Measurements from ENCODE around the gene REN. TPM values are rescaled to one million over a fixed set of nuclear protein-coding genes. Genes with fewer than 3 reads are reported as not detected.
A peak's percentile ranks its signal among the peaks of the same experiment; 100 is the strongest.

REN gene
- total RNA-seq, 1 experiment from 2014 or later, result not detected

DNA sequence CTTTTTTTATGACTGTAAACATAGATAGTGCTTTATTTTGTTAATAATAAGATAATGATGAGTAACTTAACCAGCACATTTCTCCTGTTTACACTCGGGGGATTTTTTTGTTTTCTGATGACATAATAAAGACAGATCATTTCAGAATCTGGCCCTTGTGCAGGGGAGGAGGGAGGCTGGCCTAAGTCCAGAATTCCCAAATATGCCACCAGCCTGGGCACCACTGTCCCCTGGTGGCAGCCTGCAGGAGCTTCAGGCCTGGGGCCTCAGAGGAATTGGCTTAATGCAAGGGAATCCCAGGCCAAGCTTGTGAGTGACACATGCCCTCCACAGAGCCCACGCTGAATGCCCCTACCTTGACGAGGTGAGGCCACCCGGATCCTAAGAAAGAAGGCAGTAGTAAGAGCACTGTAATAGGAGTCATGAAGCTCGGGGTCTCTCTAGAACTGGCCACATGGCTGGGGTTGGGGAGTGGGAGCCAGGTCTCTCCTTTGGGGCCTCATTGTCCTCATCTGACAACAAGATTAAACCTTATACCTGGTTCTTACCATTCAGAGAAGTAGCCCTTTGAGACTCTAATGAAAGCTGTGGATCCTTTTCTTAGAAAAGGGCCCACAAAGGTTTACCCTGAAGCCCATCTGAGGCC lies 38.4 kb downstream of the REN start:
- Histone ChIP-seq H3K79me2 (ENCODE audit: insufficient read depth, low read length) (no peaks in the 10 kb centered on the region), H2AK5ac (ENCODE audit: insufficient read length, low read length) (no peak overlapping the region), H3K23me2 (ENCODE audit: insufficient read length, low read depth, low read length, poor library complexity, severe bottlenecking) (peaks cover 4% of the 10 kb centered on the region), H2BK120ac (ENCODE audit: low read depth, low read length, poor library complexity, severe bottlenecking) (no peak overlapping the region), H3K4me2 (ENCODE audit: insufficient read depth, insufficient read length, low read length) (no peak overlapping the region), H2BK15ac (ENCODE audit: low read depth, low read length) (no peak overlapping the region), H3K4ac (ENCODE audit: low read depth, low read length) (no peak overlapping the region), H4K5ac (ENCODE audit: insufficient read length, low read depth, low read length) (no peak overlapping the region), H4K20me1 (ENCODE audit: control insufficient read depth, insufficient read depth, insufficient read length) (no peaks in the 10 kb centered on the region), H2BK5ac (ENCODE audit: insufficient read length, low read length) (no peak overlapping the region), H3K56ac (ENCODE audit: insufficient read length, low read depth, low read length) (no peak overlapping the region), H3K9me3 (ENCODE audit: control insufficient read depth, low read depth, low read length) (no peaks in the 10 kb centered on the region), H3T11ph (ENCODE audit: low read length) (no peak overlapping the region), H3K14ac (ENCODE audit: insufficient read depth, low read length) (no peak overlapping the region), H4K8ac (replicated peaks; ENCODE audit: insufficient read length, low read depth, low read length) (no peak overlapping the region), H3K79me1 (ENCODE audit: insufficient read depth, low read depth, low read length, poor library complexity, severe bottlenecking) (no peaks in the 10 kb centered on the region), H2AFZ (ENCODE audit: low read length) (no peak overlapping the region), H4K91ac (ENCODE audit: insufficient read length, low read depth, low read length) (no peak overlapping the region), H3K27me3 (ENCODE audit: insufficient read depth, low read length) (no peaks in the 10 kb centered on the region), H3K23ac (ENCODE audit: insufficient read length, low read depth, low read length) (no peak overlapping the region), H3K4me1 (ENCODE audit: insufficient read depth, low read length) (no peaks in the 10 kb centered on the region; the same call in 1 of the 2 replicates), H3K9ac (ENCODE audit: extremely low read depth, insufficient read length, low read length) (no peak overlapping the region), H2BK12ac (ENCODE audit: insufficient read length, low read depth, low read length) (no peak overlapping the region), H2BK20ac (ENCODE audit: low read depth, low read length, poor library complexity, severe bottlenecking) (no peak overlapping the region), H3K27ac (ENCODE audit: insufficient read length, low read depth, low read length) (no peak overlapping the region), H3K18ac (ENCODE audit: insufficient read length, low read depth, low read length) (no peak overlapping the region)
- Mint-ChIP-seq H3K27ac (peak overlapping the region in 1 of 3 experiments; percentile 71; a peak in 1 of 7 replicates), H3K4me3 (no peak overlapping the region), H3K9me3 (no peaks in the 10 kb centered on the region; a peak in 1 of 5 replicates), H3K36me3 (ENCODE audit: insufficient read depth in 1 of 3, low read depth in 3 of 3) (peaks cover 25 to 67% (median 42%) of the 10 kb centered on the region in 3 experiments; a peak in 6 of 7 replicates), H3K4me1 (peaks cover 43% of the 10 kb centered on the region in 2 experiments), H3K27me3 (ENCODE audit: low read depth) (no peaks in the 10 kb centered on the region; the same call in 1 of the 2 replicates)
- WGBS (ENCODE audit: extremely low coverage, insufficient read length, low lambda C conversion rate), result no CpG with 5 or more reads among the region's 5 CpGs
- TF ChIP-seq, protein P1, sequence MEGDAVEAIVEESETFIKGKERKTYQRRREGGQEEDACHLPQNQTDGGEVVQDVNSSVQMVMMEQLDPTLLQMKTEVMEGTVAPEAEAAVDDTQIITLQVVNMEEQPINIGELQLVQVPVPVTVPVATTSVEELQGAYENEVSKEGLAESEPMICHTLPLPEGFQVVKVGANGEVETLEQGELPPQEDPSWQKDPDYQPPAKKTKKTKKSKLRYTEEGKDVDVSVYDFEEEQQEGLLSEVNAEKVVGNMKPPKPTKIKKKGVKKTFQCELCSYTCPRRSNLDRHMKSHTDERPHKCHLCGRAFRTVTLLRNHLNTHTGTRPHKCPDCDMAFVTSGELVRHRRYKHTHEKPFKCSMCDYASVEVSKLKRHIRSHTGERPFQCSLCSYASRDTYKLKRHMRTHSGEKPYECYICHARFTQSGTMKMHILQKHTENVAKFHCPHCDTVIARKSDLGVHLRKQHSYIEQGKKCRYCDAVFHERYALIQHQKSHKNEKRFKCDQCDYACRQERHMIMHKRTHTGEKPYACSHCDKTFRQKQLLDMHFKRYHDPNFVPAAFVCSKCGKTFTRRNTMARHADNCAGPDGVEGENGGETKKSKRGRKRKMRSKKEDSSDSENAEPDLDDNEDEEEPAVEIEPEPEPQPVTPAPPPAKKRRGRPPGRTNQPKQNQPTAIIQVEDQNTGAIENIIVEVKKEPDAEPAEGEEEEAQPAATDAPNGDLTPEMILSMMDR (conservative IDR thresholded peaks at IDR 0.05), result peak; percentile 92
- DNase-seq, result peak; percentile 65

Measured in H9 (cell line).